ENCODE data around the gene ACR.
A peak's percentile ranks its signal among the peaks of the same experiment; 100 is the strongest.
"Not testable (repeated sequence)": the region's sequence is repeated elsewhere in the genome, so short reads cannot be mapped to it uniquely, and the experiment has no call there.

The ACR gene

DNA sequence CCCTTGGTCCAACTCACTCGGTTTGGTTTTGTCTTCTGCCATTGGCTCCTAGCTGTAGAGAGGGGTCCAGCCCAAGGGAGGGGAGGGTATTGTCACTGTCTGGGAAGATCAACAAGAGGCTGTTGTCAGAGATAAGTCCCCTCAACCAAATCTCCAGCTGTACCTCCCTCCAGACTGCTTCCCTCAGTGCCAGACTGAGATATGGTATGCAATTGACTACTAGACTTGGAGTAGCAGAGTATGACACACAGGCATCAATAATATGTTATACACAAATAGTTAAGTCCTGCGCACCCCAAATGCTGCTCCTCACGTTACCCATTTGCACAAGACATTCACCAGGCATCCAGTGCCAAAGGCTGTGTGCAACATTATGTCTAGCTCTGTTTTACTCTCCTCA lies 44.2 kb downstream of the ACR start:
- not testable (repeated sequence) for DNase-seq

DNA sequence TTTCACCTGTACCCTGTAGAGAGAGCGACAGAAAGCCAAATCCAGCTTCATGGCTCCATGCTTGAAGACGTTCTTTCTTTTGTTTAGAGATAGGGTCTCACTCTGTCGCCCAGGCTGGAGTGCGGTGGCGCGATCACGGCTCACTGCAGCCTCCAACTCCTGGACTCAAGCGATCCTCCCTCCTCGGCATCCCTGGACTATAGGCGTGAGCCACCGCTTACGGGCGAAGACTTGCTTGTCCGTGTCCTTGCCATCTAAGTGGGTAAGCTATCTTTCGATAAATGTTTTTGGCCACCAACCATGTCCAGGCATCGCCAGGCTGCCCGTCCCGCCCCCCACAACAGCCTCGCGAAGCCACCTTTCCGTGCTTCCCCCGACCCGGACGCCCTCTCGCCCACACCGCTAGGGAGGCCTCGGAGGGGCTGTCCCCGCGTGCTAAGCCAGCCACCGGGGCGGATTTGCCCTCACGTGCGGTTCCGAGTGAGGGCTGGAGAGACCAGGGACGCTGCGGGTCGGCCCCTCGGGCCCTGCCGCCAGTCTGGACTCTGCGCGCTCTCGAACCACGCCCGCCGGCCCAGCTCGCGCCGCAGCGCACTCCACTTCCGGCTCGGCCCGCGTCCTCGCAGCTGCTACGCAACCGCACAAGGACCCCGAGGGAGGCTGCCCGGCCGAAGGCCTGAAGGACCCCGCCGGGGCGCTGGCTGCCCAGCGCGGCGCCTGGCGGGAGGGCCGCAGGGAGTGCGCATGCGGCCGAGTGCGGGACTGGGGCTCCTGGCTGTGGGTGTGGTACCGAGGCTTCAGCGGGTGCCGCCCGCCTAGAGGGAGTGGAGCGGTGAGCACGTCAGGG lies 45.3 kb downstream of the ACR start, which contains the start of gene RABL2B:
Gene RABL2B (minus strand): TSS at position 604 of the 847 bp plus-strand sequence. CDS start 1,342 bp downstream, outside the sequence.
- DNase-seq: peak in 13 of 14 donors; percentile 49 to 87 (median 75)

DNA sequence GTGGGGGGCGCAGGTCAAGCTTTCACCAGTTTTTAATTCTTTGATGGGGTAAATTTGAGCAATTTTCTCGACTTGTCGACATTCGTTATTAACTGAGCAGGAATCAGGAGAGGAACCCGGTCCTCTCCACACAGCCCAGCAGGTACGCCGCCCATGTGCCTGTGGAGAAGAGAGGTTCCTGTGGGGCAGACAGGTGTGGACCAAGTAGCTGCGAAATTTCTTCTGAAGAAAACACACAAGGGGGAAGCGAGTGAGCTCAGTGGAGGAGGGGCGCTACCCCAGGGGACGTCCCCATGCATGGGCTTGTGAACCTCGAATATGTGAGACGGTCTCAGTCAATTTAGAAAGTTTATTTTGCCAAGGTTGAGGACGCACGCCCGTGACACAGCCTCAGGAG lies 45.9 kb downstream of the ACR start:
- DNase-seq: not testable (repeated sequence)

DNA sequence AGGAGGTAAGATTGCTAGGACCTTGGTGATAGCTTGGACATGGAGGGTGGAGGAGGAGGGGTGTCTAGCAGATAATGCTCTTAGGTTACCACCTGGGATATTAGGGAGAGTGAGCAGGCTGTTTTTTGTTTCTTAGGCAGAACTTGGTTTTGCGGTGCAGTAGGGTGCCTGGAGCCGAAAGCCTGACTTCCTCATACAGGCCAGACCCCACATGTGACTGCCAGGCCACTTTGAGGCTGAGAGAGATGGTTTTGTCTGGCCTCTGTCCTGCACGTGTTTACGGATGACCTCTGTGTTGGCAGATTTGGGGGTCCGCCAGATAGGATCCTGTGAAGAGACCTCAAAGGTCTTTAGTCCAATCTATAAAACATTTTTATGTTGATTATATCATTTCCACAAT lies 47.3 kb downstream of the ACR start:
- peak in 3 of 14 donors; percentile 3 to 11 (median 10) for DNase-seq

DNA sequence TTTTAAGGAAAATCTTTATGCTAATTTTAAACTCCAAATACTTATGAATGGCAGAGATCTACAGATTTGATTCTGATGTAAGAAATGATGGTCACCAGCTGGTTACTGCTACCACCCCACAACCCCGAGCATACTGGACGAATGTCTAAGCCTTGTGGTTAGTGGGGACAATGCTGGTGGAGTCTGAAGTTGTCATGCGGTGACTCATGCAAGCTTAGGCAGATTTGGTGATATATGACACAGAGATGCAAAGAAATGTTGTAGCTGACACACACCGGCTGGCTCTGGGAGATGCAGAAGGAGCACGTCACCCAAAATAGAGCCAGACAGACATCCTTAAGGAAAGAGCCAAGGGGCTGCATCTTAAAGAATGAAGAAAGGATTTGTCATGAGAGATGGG lies 48.9 kb downstream of the ACR start:
- DNase-seq: not testable (repeated sequence)

All from C1 segment of cervical spinal cord (tissue), 14 donors.